ENCODE data around the gene NSF.
"Not testable (repeated sequence)": the region's sequence is repeated elsewhere in the genome, so short reads cannot be mapped to it uniquely, and the experiment has no call there.

The NSF gene

GRCh38 chr17:46777943-46778915 is 187.8 kb downstream of the NSF start:
- no peak for DNase-seq

GRCh38 chr17:46780003-46780373 is 189.5 kb downstream of the NSF start:
- DNase-seq, result no peak

GRCh38 chr17:46782250-46782953 is 191.9 kb downstream of the NSF start:
- no peak for DNase-seq

- no peak for DNase-seq
These were observed 192.6 kb downstream of the NSF start for GRCh38 chr17:46783031-46783593.

- DNase-seq, result no peak
These were observed 195.2 kb downstream of the NSF start for GRCh38 chr17:46785696-46786095.

- no peak for DNase-seq
These were observed 197.0 kb downstream of the NSF start for GRCh38 chr17:46787478-46787877.

GRCh38 chr17:46788300-46788699 is 197.8 kb downstream of the NSF start:
- DNase-seq, result no peak

- DNase-seq, result no peak
These were observed 198.3 kb downstream of the NSF start for GRCh38 chr17:46788796-46789195.

GRCh38 chr17:46789610-46790009 is 199.1 kb downstream of the NSF start:
- DNase-seq, result no peak

GRCh38 chr17:46790216-46790615 is 199.7 kb downstream of the NSF start:
- no peak for DNase-seq

- DNase-seq, result no peak
These were observed 201.1 kb downstream of the NSF start for GRCh38 chr17:46791531-46791930.

- DNase-seq, result no peak
These were observed 201.6 kb downstream of the NSF start for GRCh38 chr17:46792071-46792470.

- not testable (repeated sequence) for DNase-seq
These were observed 202.6 kb downstream of the NSF start for GRCh38 chr17:46793023-46793422.

- DNase-seq, result no peak
These were observed 203.1 kb downstream of the NSF start for GRCh38 chr17:46793541-46793940.

- DNase-seq, result no peak
These were observed 203.8 kb downstream of the NSF start for GRCh38 chr17:46794318-46794717.

- no peak for DNase-seq
These were observed 205.0 kb downstream of the NSF start for GRCh38 chr17:46795379-46795952.

- no peak for DNase-seq
These were observed 205.6 kb downstream of the NSF start for GRCh38 chr17:46796084-46796483.

- DNase-seq, result no peak
These were observed 206.1 kb downstream of the NSF start for GRCh38 chr17:46796524-46796923.

- no peak for DNase-seq
These were observed 206.6 kb downstream of the NSF start for GRCh38 chr17:46796956-46797530.

GRCh38 chr17:46800573-46800972 is 210.1 kb downstream of the NSF start:
- no peak for DNase-seq

- DNase-seq, result no peak
These were observed 212.3 kb downstream of the NSF start for GRCh38 chr17:46802800-46803199.

GRCh38 chr17:46803544-46803943 is 213.1 kb downstream of the NSF start:
- no peak for DNase-seq

GRCh38 chr17:46805771-46806170 is 215.3 kb downstream of the NSF start:
- DNase-seq, result no peak
